MCF 10A (cell line): ENCODE measurements around the gene CA12. TPM values are rescaled to one million over a fixed set of nuclear protein-coding genes. Genes with fewer than 3 reads are reported as not detected.
A peak's percentile ranks its signal among the peaks of the same experiment; 100 is the strongest.

Experiments
- BruUV-seq: library from RNA; stranded (reverse); fragments of 400-500 nt; replicated peaks from 2 replicates; lab custom pipeline; 2021; lab: Mats Ljungman, UMichigan
- CTCF ChIA-PET: fragments of 300-600 bp; sonication (Branson Sonifier 250); formaldehyde crosslinking; extraction: SDS; loops from one replicate; lab custom pipeline; 2021; ENCODE audit warnings: antibody characterized with exemption, inconsistent platforms; lab: Yijun Ruan, JAX
- POLR2A ChIA-PET: fragments of 300-600, 350-650 bp; sonication (Branson Sonifier 250); formaldehyde crosslinking; extraction: SDS; loops from one replicate; lab custom pipeline; 2020; ENCODE audit warnings: antibody characterized with exemption, inconsistent platforms; lab: Yijun Ruan, JAX
- DNase-seq: peaks from one replicate; pipeline ENCODE4 v3.0.0-alpha.2; 2018; ENCODE audit not compliant: unreplicated experiment
- H3K27ac Mint-ChIP-seq: one replicate; pipeline ENCODE4 v1.8.0; 2022; ENCODE audit warnings: mild to moderate bottlenecking, low read depth, mixed read lengths; ENCODE audit not compliant: unreplicated experiment
- H3K27me3 Mint-ChIP-seq: one replicate; pipeline ENCODE4 v1.8.0; 2022; ENCODE audit warnings: mixed read lengths; ENCODE audit not compliant: insufficient read depth, unreplicated experiment
- H3K36me3 Mint-ChIP-seq: one replicate; pipeline ENCODE4 v1.8.0; 2022; ENCODE audit warnings: mild to moderate bottlenecking, moderate library complexity, mixed read lengths; ENCODE audit not compliant: insufficient read depth, unreplicated experiment
- H3K4me1 Mint-ChIP-seq: one replicate; pipeline ENCODE4 v1.8.0; 2022; ENCODE audit warnings: mixed read lengths; ENCODE audit not compliant: insufficient read depth, unreplicated experiment
- H3K4me3 Mint-ChIP-seq: one replicate; pipeline ENCODE4 v1.8.0; 2022; ENCODE audit warnings: mild to moderate bottlenecking, moderate library complexity, mixed read lengths; ENCODE audit not compliant: unreplicated experiment
- H3K9me3 Mint-ChIP-seq: one replicate; pipeline ENCODE4 v1.8.0; 2022; ENCODE audit warnings: mixed read lengths; ENCODE audit not compliant: unreplicated experiment
- CTCF ChIP-seq: fragments of 200-600 bp; IDR thresholded peaks from one replicate; pipeline ENCODE4 v1.8.0; 2022; ENCODE audit warnings: antibody characterized with exemption, mild to moderate bottlenecking; ENCODE audit not compliant: unreplicated experiment
- intact Hi-C: fragments of 100-400 bp; cut with micrococcal nuclease; formaldehyde crosslinking; loops from 2 replicates; pipeline ENCODE4 v1.14.1; 2022
- total RNA-seq: library from RNA; stranded (reverse); gene quantifications from 2 replicates; pipeline ENCODE4 v1.2.3, GENCODE V29; 2022

The CA12 gene
- total RNA-seq, 1 experiment from 2014 or later: 19.6 TPM

DNA sequence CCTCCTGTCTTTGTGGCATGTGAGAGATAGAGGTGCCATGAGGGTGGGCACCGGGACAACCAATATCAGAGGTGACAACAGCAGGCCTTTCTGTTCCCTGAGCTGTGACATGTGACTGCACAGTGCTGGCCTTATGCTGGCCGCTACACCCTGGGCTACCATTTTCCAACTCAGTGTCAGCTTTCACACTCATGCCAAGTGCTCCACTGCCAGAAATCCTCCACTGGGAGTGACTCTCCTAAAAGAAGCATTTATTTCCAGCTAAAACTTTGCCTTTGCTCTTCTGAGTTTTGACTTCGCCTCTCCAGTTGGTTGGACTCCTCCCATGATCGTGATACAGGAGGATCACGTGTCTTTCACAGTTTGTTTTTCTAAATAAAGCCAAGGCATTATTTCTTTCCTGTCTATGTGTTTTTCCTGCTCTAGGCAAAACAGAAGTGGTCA lies 31.4 kb downstream of the CA12 start:
- H3K36me3 Mint-ChIP-seq: peaks cover 4% of the 10 kb centered on the region
- no peak for DNase-seq
- peaks cover 30% of the 10 kb centered on the region for H3K4me1 Mint-ChIP-seq
- intact Hi-C loops: no loop called here
- TF ChIP-seq CTCF: no peak
- POLR2A ChIA-PET: interaction anchor here (1.6 to 3.1 kb wide), 5 partner anchors 11 to 30 kb away, joined by 5 to 23 read pairs (median 6); no protein-coding TSS in a partner anchor
- no peaks in the 10 kb centered on the region for H3K9me3 Mint-ChIP-seq
- no peak overlapping the region for H3K4me3 Mint-ChIP-seq
- no peak overlapping the region for H3K27ac Mint-ChIP-seq
- no TSS peak for BruUV-seq
- H3K27me3 Mint-ChIP-seq: no peaks in the 10 kb centered on the region
- CTCF ChIA-PET: interaction anchor here (0.8 to 1.8 kb wide), 2 partner anchors 22 to 58 kb away, joined by 3 to 5 read pairs; no protein-coding TSS in a partner anchor

DNA sequence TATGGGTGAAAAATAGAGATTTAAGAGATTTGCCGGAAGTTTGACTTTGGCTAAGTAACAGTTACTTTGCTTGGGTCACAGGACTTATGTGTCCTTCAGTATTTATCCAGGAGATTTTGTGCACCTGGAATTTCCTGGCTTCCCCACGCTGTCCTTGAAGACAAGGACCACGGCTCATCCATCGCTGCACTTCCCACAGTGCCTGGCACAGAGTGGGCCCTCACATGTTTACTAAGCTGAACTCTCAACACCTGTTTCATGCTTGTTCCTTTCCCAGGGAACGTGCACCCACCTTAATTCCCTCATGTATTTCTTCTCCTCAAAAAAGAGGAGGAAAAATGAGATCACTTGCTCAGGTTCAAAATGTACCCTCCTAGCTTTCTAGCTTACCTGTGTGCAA lies 32.0 kb downstream of the CA12 start:
- Mint-ChIP-seq H3K27ac (no peak overlapping the region), H3K4me3 (no peak overlapping the region), H3K36me3 (peaks cover 4% of the 10 kb centered on the region), H3K27me3 (no peaks in the 10 kb centered on the region), H3K4me1 (peaks cover 36% of the 10 kb centered on the region), H3K9me3 (no peaks in the 10 kb centered on the region)
- ChIA-PET POLR2A (interaction anchor here (1.0 to 3.1 kb wide), 8 partner anchors 10 to 32 kb away, joined by 4 to 23 read pairs (median 8); partner anchors contain the start of gene CA12), CTCF (interaction anchor here (0.6 to 1.8 kb wide), 3 partner anchors 12 to 32 kb away, joined by 3 to 5 read pairs (median 3); partner anchors contain the start of gene CA12)
- TF ChIP-seq CTCF: no peak
- no peak for DNase-seq
- BruUV-seq: no TSS peak
- intact Hi-C loops: no loop called here

GRCh38 chr15:63349156-63349555 lies 32.5 kb downstream of the CA12 start:
- POLR2A ChIA-PET: interaction anchor here (0.8 to 3.1 kb wide), 15 partner anchors 10 to 252 kb away, joined by 3 to 23 read pairs (median 5); partner anchors contain the start of gene CA12

More at GRCh38 chr15:63349156-63349555, 32.5 kb downstream of the CA12 start:
- H3K36me3 Mint-ChIP-seq: peaks cover 4% of the 10 kb centered on the region
- no TSS peak for BruUV-seq
- no peaks in the 10 kb centered on the region for H3K27me3 Mint-ChIP-seq
- peak; percentile 49 for DNase-seq
- no peak overlapping the region for H3K4me3 Mint-ChIP-seq
- peak overlapping the region; percentile 90 for H3K27ac Mint-ChIP-seq
- no peak for TF ChIP-seq CTCF
- H3K4me1 Mint-ChIP-seq: peaks cover 37% of the 10 kb centered on the region
- CTCF ChIA-PET: interaction anchor here (0.6 to 1.8 kb wide), 4 partner anchors 11 to 32 kb away, joined by 3 to 5 read pairs (median 3); partner anchors contain the start of gene CA12
- intact Hi-C loops: no loop called here
- H3K9me3 Mint-ChIP-seq: no peaks in the 10 kb centered on the region
